ENCODE data around the gene ZNF423.

The ZNF423 gene

GRCh38 chr16:49469930-49470451 is 385.9 kb downstream of the ZNF423 start:
- DNase-seq (ENCODE audit: extremely low read depth, insufficient read length) = no peak
- H3K4me3 ChIP-seq (replicated peaks; ENCODE audit: low read depth, low read length) = no peak overlapping the region
- H3K36me3 ChIP-seq (ENCODE audit: control insufficient read depth, insufficient read depth, low read length) = no peaks in the 10 kb centered on the region
- TF ChIP-seq CTCF (IDR thresholded peaks at IDR 0.05; ENCODE audit: insufficient read depth, low read length, poor library complexity, severe bottlenecking) = no peak
- H3K27me3 ChIP-seq (replicated peaks; ENCODE audit: control insufficient read depth, insufficient read depth, low read length) = no peaks in the 10 kb centered on the region

GRCh38 chr16:49469311-49469670 is 386.6 kb downstream of the ZNF423 start:
- no peak for TF ChIP-seq CTCF (IDR thresholded peaks at IDR 0.05; ENCODE audit: insufficient read depth, low read length, poor library complexity, severe bottlenecking)
- H3K36me3 ChIP-seq (ENCODE audit: control insufficient read depth, insufficient read depth, low read length) = no peaks in the 10 kb centered on the region
- no peaks in the 10 kb centered on the region for H3K27me3 ChIP-seq (replicated peaks; ENCODE audit: control insufficient read depth, insufficient read depth, low read length)
- no peak for DNase-seq (ENCODE audit: extremely low read depth, insufficient read length)
- H3K4me3 ChIP-seq (replicated peaks; ENCODE audit: low read depth, low read length) = no peak overlapping the region

- Histone ChIP-seq H3K27me3 (replicated peaks; ENCODE audit: control insufficient read depth, insufficient read depth, low read length) (no peaks in the 10 kb centered on the region), H3K4me3 (replicated peaks; ENCODE audit: low read depth, low read length) (no peak overlapping the region), H3K36me3 (ENCODE audit: control insufficient read depth, insufficient read depth, low read length) (no peaks in the 10 kb centered on the region)
- no peak for TF ChIP-seq CTCF (IDR thresholded peaks at IDR 0.05; ENCODE audit: insufficient read depth, low read length, poor library complexity, severe bottlenecking)
- no peak for DNase-seq (ENCODE audit: extremely low read depth, insufficient read length)
Measured at GRCh38 chr16:49468611-49469310, 387.2 kb downstream of the ZNF423 start.

- DNase-seq (ENCODE audit: extremely low read depth, insufficient read length) = no peak
- H3K27me3 ChIP-seq (replicated peaks; ENCODE audit: control insufficient read depth, insufficient read depth, low read length) = no peaks in the 10 kb centered on the region
- TF ChIP-seq CTCF (IDR thresholded peaks at IDR 0.05; ENCODE audit: insufficient read depth, low read length, poor library complexity, severe bottlenecking) = no peak
- no peaks in the 10 kb centered on the region for H3K36me3 ChIP-seq (ENCODE audit: control insufficient read depth, insufficient read depth, low read length)
- no peak overlapping the region for H3K4me3 ChIP-seq (replicated peaks; ENCODE audit: low read depth, low read length)
Measured at GRCh38 chr16:49467540-49468372, 388.2 kb downstream of the ZNF423 start.

- no peaks in the 10 kb centered on the region for H3K27me3 ChIP-seq (replicated peaks; ENCODE audit: control insufficient read depth, insufficient read depth, low read length)
- no peak overlapping the region for H3K4me3 ChIP-seq (replicated peaks; ENCODE audit: low read depth, low read length)
- no peaks in the 10 kb centered on the region for H3K36me3 ChIP-seq (ENCODE audit: control insufficient read depth, insufficient read depth, low read length)
- DNase-seq (ENCODE audit: extremely low read depth, insufficient read length) = no peak
- no peak for TF ChIP-seq CTCF (IDR thresholded peaks at IDR 0.05; ENCODE audit: insufficient read depth, low read length, poor library complexity, severe bottlenecking)
Measured at GRCh38 chr16:49466881-49467280, 389.0 kb downstream of the ZNF423 start.
